Fibroblast of lung (primary cell): ENCODE data around the gene FHIT. TPM values are rescaled to one million over a fixed set of nuclear protein-coding genes. Genes with fewer than 3 reads are reported as not detected.

ENCODE experiments used
- DNase-seq, 2 donors: peaks; one replicate each; pipeline versions ENCODE4 v3.0.0 to v3.0.0-alpha.2; 2010; ENCODE audit warnings: low read depth in 2 of 2
- H2AFZ ChIP-seq: 2 replicates; pipeline ENCODE4 v1.5.1; 2012; ENCODE audit warnings: low read length, control low read depth, inconsistent platforms
- H3K27ac ChIP-seq: 2 replicates; pipeline ENCODE4 v1.5.1; 2011; ENCODE audit warnings: low read length, control low read depth; ENCODE audit not compliant: insufficient read depth
- H3K27me3 ChIP-seq: 2 replicates; pipeline ENCODE4 v1.5.1; 2011; ENCODE audit warnings: mild to moderate bottlenecking, low read length; ENCODE audit not compliant: control insufficient read depth, insufficient read depth
- H3K36me3 ChIP-seq: 2 replicates; pipeline ENCODE4 v1.5.1; 2011; ENCODE audit warnings: low read length; ENCODE audit not compliant: control insufficient read depth, insufficient read depth
- H3K4me1 ChIP-seq: 2 replicates; pipeline ENCODE4 v1.5.1; 2011; ENCODE audit warnings: low read length; ENCODE audit not compliant: control insufficient read depth, insufficient read depth; ENCODE audit errors: extremely low read depth
- H3K4me2 ChIP-seq: 2 replicates; pipeline ENCODE4 v1.5.1; 2011; ENCODE audit warnings: low read length, control low read depth; ENCODE audit not compliant: insufficient read depth; ENCODE audit errors: extremely low read depth
- H3K4me3 ChIP-seq, 4 experiments: fragments of 200-600 bp in 1 of 4; sonication (generic) in 1 of 4; replicated peaks in 1 of 4; 2 replicates each; pipeline ENCODE4 v1.5.1; 2011 to 2016; ENCODE audit warnings: low read length in 4 of 4, low read depth in 3 of 4, mild to moderate bottlenecking in 3 of 4, control low read depth in 2 of 4, inconsistent platforms in 1 of 4, mixed read lengths in 1 of 4; ENCODE audit not compliant: insufficient read depth in 1 of 4; ENCODE audit errors: control extremely low read depth in 1 of 4
- H3K79me2 ChIP-seq: 2 replicates; pipeline ENCODE4 v1.5.1; 2012; ENCODE audit warnings: mild to moderate bottlenecking, low read length, inconsistent platforms; ENCODE audit not compliant: control insufficient read depth, insufficient read depth
- H3K9ac ChIP-seq: 2 replicates; pipeline ENCODE4 v1.5.1; 2011; ENCODE audit warnings: mild to moderate bottlenecking, low read length, control low read depth; ENCODE audit not compliant: insufficient read depth
- H3K9me3 ChIP-seq: 2 replicates; pipeline ENCODE4 v1.5.1; 2012; ENCODE audit warnings: low read depth, low read length; ENCODE audit not compliant: control insufficient read depth, insufficient read depth
- H4K20me1 ChIP-seq: 2 replicates; pipeline ENCODE4 v1.5.1; 2011; ENCODE audit warnings: low read length; ENCODE audit not compliant: control insufficient read depth, insufficient read depth; ENCODE audit errors: extremely low read depth
- CTCF ChIP-seq, 2 donors: IDR thresholded peaks in 1 of 2; conservative IDR thresholded peaks in 1 of 2; 1 replicate in 1 of 2; 2 replicates in 1 of 2; pipeline ENCODE4 v1.5.1; 2011 to 2012; ENCODE audit warnings: low read length in 2 of 2, control low read depth in 1 of 2, inconsistent platforms in 1 of 2, low read depth in 1 of 2, mild to moderate bottlenecking in 1 of 2
- EZH2 ChIP-seq: IDR thresholded peaks from 2 replicates; pipeline ENCODE4 v1.5.1; 2012; ENCODE audit warnings: low read length, control low read depth, mild to moderate bottlenecking; ENCODE audit errors: missing control alignments
- polyA plus RNA-seq, 2 donors: library from polyadenylated mRNA; depleted of rRNA in 1 of 2; stranded (reverse) in 1 of 2; unstranded in 1 of 2; fragments of >200 nt; gene quantifications; 2 replicates each; pipeline ENCODE4 v1.2.1, GENCODE V29; 2011 to 2012; ENCODE audit warnings: missing spikeins in 1 of 2
- total RNA-seq: library from RNA; depleted of rRNA; stranded (reverse); fragments of >200 nt; gene quantifications from 2 replicates; pipeline ENCODE4 v1.2.1, GENCODE V29; 2014

The FHIT gene
- total and polyA plus RNA-seq, 2 donors (not counting 1 experiment from before 2014, with no cell fraction given), result 0.79 to 2.1 TPM

GRCh38 chr3:61136191-61136590, 115.1 kb downstream of the FHIT start:
- no peaks in the 10 kb centered on the region for H4K20me1 ChIP-seq
- H3K9ac ChIP-seq, result no peak overlapping the region
- H3K36me3 ChIP-seq, result no peaks in the 10 kb centered on the region
- H3K4me3 ChIP-seq, result no peak overlapping the region
- H3K9me3 ChIP-seq, result no peaks in the 10 kb centered on the region
- H3K4me1 ChIP-seq, result no peaks in the 10 kb centered on the region
- no peaks in the 10 kb centered on the region for H3K27me3 ChIP-seq
- H3K79me2 ChIP-seq, result no peaks in the 10 kb centered on the region
- H2AFZ ChIP-seq, result no peak overlapping the region
- TF ChIP-seq EZH2 (no peak), CTCF (conservative IDR thresholded peaks at IDR 0.05 in 1 of 2, IDR thresholded peaks at IDR 0.05 in 1 of 2; ENCODE audit: low read depth in 1 of 2, low read length in 2 of 2) (no peak)
- no peak for DNase-seq
- H3K4me2 ChIP-seq, result no peak overlapping the region
- no peak overlapping the region for H3K27ac ChIP-seq

GRCh38 chr3:61134532-61134931, 116.7 kb downstream of the FHIT start:
- H3K9me3 ChIP-seq, result no peaks in the 10 kb centered on the region
- no peaks in the 10 kb centered on the region for H3K79me2 ChIP-seq
- no peak overlapping the region for H3K27ac ChIP-seq
- no peak overlapping the region for H3K9ac ChIP-seq
- no peaks in the 10 kb centered on the region for H3K36me3 ChIP-seq
- no peak overlapping the region for H2AFZ ChIP-seq
- TF ChIP-seq EZH2, result no peak
- TF ChIP-seq CTCF (conservative IDR thresholded peaks at IDR 0.05 in 1 of 2, IDR thresholded peaks at IDR 0.05 in 1 of 2; ENCODE audit: low read depth in 1 of 2, low read length in 2 of 2), result no peak
- no peak overlapping the region for H3K4me2 ChIP-seq
- no peaks in the 10 kb centered on the region for H3K27me3 ChIP-seq
- H4K20me1 ChIP-seq, result no peaks in the 10 kb centered on the region
- H3K4me3 ChIP-seq, result no peak overlapping the region
- H3K4me1 ChIP-seq, result no peaks in the 10 kb centered on the region
- DNase-seq, result no peak

- Histone ChIP-seq H3K4me3 (no peak overlapping the region), H3K27me3 (no peaks in the 10 kb centered on the region), H3K4me1 (no peaks in the 10 kb centered on the region), H3K4me2 (no peak overlapping the region), H3K36me3 (no peaks in the 10 kb centered on the region), H4K20me1 (no peaks in the 10 kb centered on the region), H3K27ac (no peak overlapping the region), H3K9me3 (no peaks in the 10 kb centered on the region), H2AFZ (no peak overlapping the region), H3K79me2 (no peaks in the 10 kb centered on the region), H3K9ac (no peak overlapping the region)
- no peak for DNase-seq
- no peak for TF ChIP-seq CTCF (conservative IDR thresholded peaks at IDR 0.05 in 1 of 2, IDR thresholded peaks at IDR 0.05 in 1 of 2; ENCODE audit: low read depth in 1 of 2, low read length in 2 of 2)
- no peak for TF ChIP-seq EZH2
These were observed 119.2 kb downstream of the FHIT start for GRCh38 chr3:61132062-61132461.
